Muscle of leg (tissue), 11 donors: ENCODE results near the gene CD63. TPM values are rescaled to one million over a fixed set of nuclear protein-coding genes. Genes with fewer than 3 reads are reported as not detected.

Experiments
- DNase-seq: peaks from one replicate; pipeline ENCODE4 v3.0.0; 2013
- H3K27ac ChIP-seq: one replicate; pipeline ENCODE4 v1.5.1; 2013; ENCODE audit warnings: mild to moderate bottlenecking, low read length, control low read depth
- H3K27me3 ChIP-seq: one replicate; pipeline ENCODE4 v1.6.1; 2013; ENCODE audit warnings: low read length; ENCODE audit not compliant: control insufficient read depth, insufficient read depth
- H3K36me3 ChIP-seq: one replicate; pipeline ENCODE4 v1.6.1; 2013; ENCODE audit warnings: low read length; ENCODE audit not compliant: control insufficient read depth, insufficient read depth
- H3K4me1 ChIP-seq: one replicate; pipeline ENCODE4 v1.6.1; 2013; ENCODE audit warnings: low read length; ENCODE audit not compliant: control insufficient read depth, insufficient read depth
- H3K4me3 ChIP-seq: one replicate; pipeline ENCODE4 v1.5.1; 2013; ENCODE audit warnings: low read length, control low read depth
- H3K9me3 ChIP-seq: replicated peaks from 2 replicates; pipeline ENCODE4 v1.6.1; 2013; ENCODE audit warnings: low read depth, low read length; ENCODE audit not compliant: control insufficient read depth
- WGBS: methylation state at CpG from one replicate; pipeline ENCODE4 v1.1.5; 2013; ENCODE audit warnings: missing lambda C conversion rate; ENCODE audit not compliant: insufficient coverage; 5-methylcytosine and 5-hydroxymethylcytosine counted together
- polyA plus RNA-seq, 8 donors: library from polyadenylated mRNA; unstranded; fragments of 120-200 nt; gene quantifications; one replicate each; pipeline versions ENCODE4 v1.2.1 to v1.2.3, GENCODE V29; 2013; ENCODE audit warnings: inconsistent platforms in 1 of 8, low replicate concordance in 1 of 8; ENCODE audit not compliant: insufficient read length in 8 of 8, insufficient read depth in 1 of 8
- total RNA-seq: library from RNA; stranded (reverse); fragments of 120-200 nt; gene quantifications from one replicate; pipeline ENCODE4 v1.2.4, GENCODE V29; 2013

The CD63 gene
- total and polyA plus RNA-seq, 9 donors: 751 to 916 (median 868) TPM

DNA sequence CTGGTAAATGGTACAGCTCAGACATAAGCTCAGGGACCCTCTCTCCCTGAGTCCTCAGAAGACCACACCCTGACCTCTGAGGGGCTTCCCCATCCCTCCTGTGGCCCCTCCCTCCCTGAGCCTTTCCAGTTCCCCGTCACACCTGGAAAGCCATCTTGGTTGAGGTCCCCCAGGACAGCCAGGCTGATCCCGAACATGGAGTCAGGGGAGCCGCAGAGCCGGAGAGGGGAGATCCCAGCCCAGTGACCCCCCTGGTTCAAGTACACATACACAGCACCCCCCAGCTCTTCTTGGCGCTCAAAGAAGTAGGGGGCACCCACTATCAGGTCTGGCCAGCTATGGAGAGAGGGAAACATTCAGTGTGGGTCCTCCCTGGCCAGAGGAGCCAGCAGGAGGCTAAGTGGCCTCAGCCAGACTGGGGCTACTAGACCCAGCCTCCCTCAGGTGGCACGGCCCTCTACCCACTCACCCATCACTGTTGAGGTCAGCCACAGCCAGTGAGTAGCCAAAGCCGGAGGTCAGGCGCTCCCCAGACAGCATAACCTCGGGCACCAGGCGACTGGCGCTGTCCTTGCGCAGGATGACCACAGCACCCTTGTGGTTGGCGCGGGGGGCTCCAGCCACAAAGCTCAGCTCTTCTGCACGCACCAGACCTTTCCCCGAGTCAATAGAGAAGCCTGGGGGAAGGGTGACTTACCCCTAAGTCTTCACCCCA is 30.4 kb downstream of the CD63 start:
- H3K4me1 ChIP-seq: peaks cover 26% of the 10 kb centered on the region
- WGBS: 82% methylated on average over 14 of the region's 16 CpGs
- H3K9me3 ChIP-seq: no peaks in the 10 kb centered on the region
- H3K27ac ChIP-seq: no peak overlapping the region
- H3K27me3 ChIP-seq: no peaks in the 10 kb centered on the region
- H3K4me3 ChIP-seq: no peak overlapping the region
- peaks cover 84% of the 10 kb centered on the region for H3K36me3 ChIP-seq
- no peak for DNase-seq

DNA sequence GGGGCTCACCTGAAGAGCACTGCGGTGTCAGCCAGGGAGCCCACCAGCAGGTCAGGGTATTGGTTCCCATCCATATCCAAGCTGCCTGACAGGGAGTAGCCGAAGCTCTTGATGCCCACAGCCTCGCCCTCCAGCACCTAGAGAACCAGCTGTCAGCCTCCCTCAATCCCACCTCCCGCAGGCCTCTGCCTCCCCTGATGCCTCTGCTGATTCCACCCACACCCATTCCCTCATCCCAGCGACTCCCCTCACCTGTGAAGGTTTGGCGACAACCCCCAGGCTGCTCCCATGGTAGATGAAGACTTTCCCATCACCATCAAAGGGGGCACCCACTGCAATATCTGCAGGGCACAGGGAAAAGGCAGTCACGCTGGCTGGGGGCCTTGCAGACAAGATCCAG is 31.1 kb downstream of the CD63 start:
- peaks cover 18% of the 10 kb centered on the region for H3K4me1 ChIP-seq
- no peak for DNase-seq
- WGBS: 85% methylated on average over 5 of the region's 7 CpGs
- peaks cover 89% of the 10 kb centered on the region for H3K36me3 ChIP-seq
- H3K4me3 ChIP-seq: no peak overlapping the region
- H3K27me3 ChIP-seq: no peaks in the 10 kb centered on the region
- no peak overlapping the region for H3K27ac ChIP-seq
- H3K9me3 ChIP-seq: no peaks in the 10 kb centered on the region

DNA sequence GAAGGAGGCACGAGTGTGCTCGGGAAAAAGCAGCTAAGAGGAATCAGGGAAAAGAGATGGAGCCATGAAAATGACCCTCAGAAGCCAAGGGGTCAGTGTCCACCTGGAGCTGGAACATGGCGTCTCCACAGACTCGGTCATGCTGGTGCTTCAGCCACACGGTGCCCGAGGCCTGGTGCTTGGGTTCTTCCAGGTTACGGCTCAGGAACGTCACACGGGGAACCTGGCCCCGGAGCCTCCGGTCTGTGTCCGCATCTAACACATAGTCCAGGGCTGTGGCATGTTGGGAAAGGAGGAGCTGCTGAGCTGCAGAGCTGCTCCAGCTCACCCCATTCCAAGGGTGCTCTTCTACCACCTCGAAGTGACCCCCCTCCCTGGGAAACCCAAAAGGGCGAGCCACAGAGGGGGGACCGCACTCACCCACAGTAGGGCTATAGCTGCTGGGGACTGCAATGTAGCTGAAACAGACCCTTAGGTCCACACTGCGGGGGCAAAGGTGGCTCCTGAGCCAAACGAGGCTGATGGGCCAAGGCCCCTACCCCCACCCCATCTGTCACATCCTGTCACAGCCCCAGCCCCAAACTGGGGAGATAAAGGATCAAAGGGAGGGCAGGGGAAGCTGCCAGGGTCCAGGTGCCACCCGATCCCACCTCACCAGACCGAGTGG is 31.9 kb downstream of the CD63 start:
- Histone ChIP-seq H3K27ac (no peak overlapping the region), H3K27me3 (no peaks in the 10 kb centered on the region), H3K4me1 (peaks cover 14% of the 10 kb centered on the region), H3K36me3 (peaks cover 91% of the 10 kb centered on the region), H3K4me3 (no peak overlapping the region), H3K9me3 (no peaks in the 10 kb centered on the region)
- no peak for DNase-seq
- 78% methylated on average over 9 of the region's 19 CpGs for WGBS

DNA sequence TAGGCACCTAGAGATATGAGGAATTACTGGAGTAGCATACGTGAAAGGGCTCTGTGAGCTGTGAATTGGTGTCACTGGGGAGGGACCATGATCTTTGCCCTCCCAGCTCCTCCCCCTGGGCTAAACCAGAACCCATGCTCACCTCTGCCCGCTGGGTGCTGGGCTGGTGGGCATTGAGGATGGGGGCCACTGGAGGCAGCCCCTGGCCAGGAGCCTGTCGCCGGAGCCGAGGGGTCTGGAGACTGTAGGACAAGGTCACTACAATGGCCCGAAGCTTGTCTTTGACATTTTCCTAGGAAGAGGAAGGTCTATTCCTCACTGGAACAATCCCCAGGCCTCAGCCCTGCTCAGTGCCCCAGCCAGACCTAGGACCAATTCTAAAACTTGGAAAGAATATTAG is 32.7 kb downstream of the CD63 start:
- Histone ChIP-seq H3K36me3 (peaks cover 94% of the 10 kb centered on the region), H3K27me3 (no peaks in the 10 kb centered on the region), H3K4me1 (peaks cover 11% of the 10 kb centered on the region), H3K27ac (no peak overlapping the region), H3K9me3 (no peaks in the 10 kb centered on the region), H3K4me3 (no peak overlapping the region)
- no peak for DNase-seq
- no CpG with 5 or more reads among the region's 6 CpGs for WGBS

DNA sequence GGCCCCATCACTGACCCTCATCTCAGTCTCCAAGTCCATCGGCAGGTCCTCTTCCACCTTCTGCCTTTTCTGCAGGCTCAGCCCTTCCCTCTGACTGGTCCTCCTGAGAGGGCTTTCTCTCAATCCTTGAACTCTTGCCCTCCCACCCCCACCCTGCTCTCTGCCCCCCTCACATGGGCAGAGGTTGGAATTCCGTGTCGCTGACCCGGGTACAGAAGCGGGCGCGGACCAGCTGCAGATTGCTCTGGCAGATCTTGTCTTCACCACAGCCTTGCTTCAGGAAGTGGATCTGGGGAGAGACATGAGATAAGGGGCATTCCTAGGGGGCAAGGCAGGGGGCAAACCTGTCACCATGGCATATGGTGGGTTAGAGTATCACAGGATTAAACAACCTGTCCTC is 33.5 kb downstream of the CD63 start:
- H3K27ac ChIP-seq: no peak overlapping the region
- H3K27me3 ChIP-seq: no peaks in the 10 kb centered on the region
- H3K4me1 ChIP-seq: peaks cover 3% of the 10 kb centered on the region
- H3K36me3 ChIP-seq: peaks cover 88% of the 10 kb centered on the region
- H3K4me3 ChIP-seq: no peak overlapping the region
- WGBS: 81% methylated on average over 4 of the region's 7 CpGs
- no peaks in the 10 kb centered on the region for H3K9me3 ChIP-seq
- no peak for DNase-seq

DNA sequence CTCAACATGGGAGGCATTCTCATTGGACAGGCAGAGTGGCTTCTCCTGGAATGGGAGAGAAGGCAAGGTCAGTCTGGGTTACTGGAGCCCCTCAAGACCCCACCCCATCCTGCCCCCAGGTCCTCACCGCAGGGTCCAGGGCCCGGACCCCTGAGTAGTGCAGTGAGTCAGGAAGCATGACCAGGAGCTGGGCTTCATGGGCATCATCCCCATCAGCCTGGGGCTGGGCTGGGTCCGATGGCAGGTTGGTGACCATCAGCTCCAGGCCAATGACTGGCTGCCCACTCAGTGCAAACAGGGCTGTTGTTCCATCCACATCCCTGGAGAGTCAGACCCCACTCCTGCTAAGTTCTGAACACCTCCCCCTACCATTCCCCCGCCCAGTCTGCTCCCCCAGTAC is 34.2 kb downstream of the CD63 start:
- no peak for DNase-seq
- no peaks in the 10 kb centered on the region for H3K4me1 ChIP-seq
- H3K27ac ChIP-seq: no peak overlapping the region
- H3K27me3 ChIP-seq: no peaks in the 10 kb centered on the region
- WGBS: 93% methylated on average over 4 of the region's 4 CpGs
- no peak overlapping the region for H3K4me3 ChIP-seq
- peaks cover 81% of the 10 kb centered on the region for H3K36me3 ChIP-seq
- no peaks in the 10 kb centered on the region for H3K9me3 ChIP-seq

DNA sequence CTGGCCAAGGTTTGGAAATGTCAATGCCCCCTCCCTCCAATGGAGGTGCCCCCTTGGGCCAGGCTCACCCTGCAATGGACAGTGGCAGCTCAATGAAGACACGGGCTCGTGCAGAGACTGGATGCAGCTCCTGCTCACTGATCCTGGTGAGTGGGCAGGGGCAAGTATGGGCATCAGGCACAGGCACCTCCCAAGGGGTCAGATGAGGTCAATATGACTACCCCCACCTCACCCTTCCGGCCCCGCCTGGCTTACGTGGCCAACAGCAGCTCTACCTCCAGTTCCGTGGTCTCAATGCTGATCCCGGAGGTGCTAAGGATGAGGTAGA is 34.7 kb downstream of the CD63 start:
- no peak overlapping the region for H3K27ac ChIP-seq
- 100% methylated on average over 2 of the region's 7 CpGs for WGBS
- peaks cover 80% of the 10 kb centered on the region for H3K36me3 ChIP-seq

DNA sequence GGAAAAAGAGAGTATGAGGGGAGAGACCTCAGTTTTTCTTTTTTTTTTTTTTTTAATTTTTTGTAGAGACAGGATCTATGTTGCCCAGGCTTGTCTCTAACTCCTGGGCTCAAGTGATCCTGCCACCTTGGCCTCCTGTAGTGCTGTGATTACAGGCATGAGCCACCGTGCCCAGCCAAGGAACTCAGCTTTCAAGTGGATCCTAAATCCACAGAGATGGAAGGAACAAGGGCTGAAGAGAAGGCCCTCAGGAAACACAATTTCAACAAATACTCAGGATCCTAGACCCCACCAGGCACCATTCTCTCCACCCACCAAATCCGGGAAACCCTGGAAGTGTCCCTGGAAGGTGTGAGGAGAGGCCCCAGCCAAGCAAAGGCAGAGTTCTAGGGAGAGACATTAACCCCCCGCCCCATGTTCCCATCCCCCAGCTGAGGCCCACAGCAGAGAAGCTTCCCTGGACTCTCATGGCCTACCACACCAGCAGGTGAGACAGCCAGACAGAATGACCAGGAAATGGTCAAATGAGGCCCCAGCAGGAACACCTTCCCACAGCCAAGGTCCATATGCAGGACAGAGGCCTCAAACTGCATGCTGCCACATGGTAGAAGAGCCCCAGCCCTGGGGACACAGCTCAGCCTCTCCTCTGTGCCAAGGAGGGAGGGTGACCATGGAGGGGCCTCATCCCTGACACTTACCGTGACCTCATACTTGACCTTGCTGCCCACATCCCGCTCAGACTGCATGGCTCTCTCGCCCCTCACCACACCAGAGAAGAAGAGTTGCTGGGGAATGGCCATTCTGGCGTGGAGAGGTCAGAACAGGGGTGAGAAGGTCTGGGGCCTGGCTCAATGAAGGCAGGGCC is 35.3 kb downstream of the CD63 start:
- no peak for DNase-seq
- no peak overlapping the region for H3K4me3 ChIP-seq
- no peaks in the 10 kb centered on the region for H3K27me3 ChIP-seq
- H3K27ac ChIP-seq: no peak overlapping the region
- no peaks in the 10 kb centered on the region for H3K9me3 ChIP-seq
- H3K36me3 ChIP-seq: peaks cover 80% of the 10 kb centered on the region
- 100% methylated on average over 1 of the region's 7 CpGs for WGBS
- no peaks in the 10 kb centered on the region for H3K4me1 ChIP-seq

More for the DNA sequence above, 34.7 kb downstream of the CD63 start:
- no peak for DNase-seq
- Histone ChIP-seq H3K9me3 (no peaks in the 10 kb centered on the region), H3K27me3 (no peaks in the 10 kb centered on the region), H3K4me1 (no peaks in the 10 kb centered on the region), H3K4me3 (no peak overlapping the region)

DNA sequence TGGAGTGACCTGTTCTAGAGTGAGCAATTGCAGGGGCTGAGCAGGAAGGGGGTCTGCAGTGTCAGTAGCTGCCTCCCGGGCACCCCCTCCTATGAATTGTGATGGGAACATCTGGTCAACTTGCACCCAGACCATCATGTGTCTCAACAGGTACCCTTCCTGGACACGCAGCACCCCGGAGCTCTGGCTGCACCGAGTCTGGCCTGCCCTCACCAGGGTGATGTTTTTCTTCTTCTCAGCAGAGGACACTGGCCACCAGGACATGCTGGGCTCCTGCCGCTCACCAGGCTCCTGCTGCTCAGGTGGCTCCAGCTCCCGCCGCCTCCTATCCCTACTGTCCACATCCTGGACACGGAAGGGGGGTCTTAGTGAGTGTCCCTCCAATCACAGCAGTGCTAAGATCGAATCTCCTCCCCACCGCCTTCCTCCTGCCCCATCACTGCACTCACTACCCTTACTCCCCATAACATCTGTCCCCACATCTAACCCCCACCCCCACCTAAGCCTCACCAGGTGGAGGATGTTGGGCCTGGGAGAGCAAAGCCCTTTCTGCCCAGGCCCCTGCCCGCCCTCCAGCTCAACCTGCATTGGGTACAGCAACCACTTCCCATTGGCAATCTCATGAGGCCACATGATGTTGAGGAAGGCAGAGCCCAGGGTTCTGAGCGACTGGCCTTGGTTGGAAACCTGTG is 36.0 kb downstream of the CD63 start:
- Histone ChIP-seq H3K4me1 (no peaks in the 10 kb centered on the region), H3K27me3 (no peaks in the 10 kb centered on the region), H3K36me3 (peaks cover 78% of the 10 kb centered on the region), H3K27ac (no peak overlapping the region), H3K4me3 (no peak overlapping the region), H3K9me3 (no peaks in the 10 kb centered on the region)
- WGBS: 92% methylated on average over 6 of the region's 12 CpGs
- DNase-seq: no peak
